ENCODE data around the gene CBX1. TPM values are rescaled to one million over a fixed set of nuclear protein-coding genes. Genes with fewer than 3 reads are reported as not detected.

The CBX1 gene
- polyA plus RNA-seq, 2 of the 4 experiments (the other 2 are of a cell fraction), result 84.4 to 173 TPM

GRCh38 chr17:48055531-48056245 lies 45.6 kb downstream of the CBX1 start:
- CTCF ChIA-PET, result interaction anchor here (0.6 to 46.6 kb wide), 9 partner anchors 8 to 919 kb away, joined by 3 to 1398 read pairs (median 4); partner anchors contain the start of genes CDK5RAP3, COPZ2 and NFE2L1
- Histone ChIP-seq H3K4me3 (no peak overlapping the region), H3K9me3 (no peaks in the 10 kb centered on the region), H3K4me1 (peaks cover 60% of the 10 kb centered on the region), H3K4me2 (peak overlapping the region; percentile 94; the same call in 2 of the 3 replicates), H3K27ac (peak overlapping the region; percentile 90 to 95)
- no peak; a peak in 1 of 4 replicates for TF ChIP-seq CEBPB (IDR thresholded peaks at IDR 0.05)
- TF ChIP-seq FOXS1 (CRISPR knock-in tag; IDR thresholded peaks at IDR 0.05), result no peak
- peak in 1 of 2 experiments; percentile 25; a peak in 1 of 5 replicates for TF ChIP-seq JUN (IDR thresholded peaks at IDR 0.05)
- TF ChIP-seq EP300 (IDR thresholded peaks at IDR 0.05), result 0 out of 5 replicates have a peak, but pooled peaks of 1 of the 2 experiments have one; percentile 24
- no peak for TF ChIP-seq BCL3 (IDR thresholded peaks at IDR 0.05)
- 70% methylated on average over 5 of the region's 5 CpGs for WGBS (ENCODE audit: missing lambda C conversion rate)
- POLR2A ChIA-PET, result interaction anchor here (0.6 to 2.0 kb wide), 6 partner anchors 9 to 45 kb away, joined by 3 to 8 read pairs (median 4); no protein-coding TSS in a partner anchor
- ATAC-seq (peak; percentile 36 to 69), DNase-seq (ENCODE audit: low read depth in 1 of 2, low spot score in 1 of 2) (peak in 1 of 2 experiments; percentile 78), FAIRE-seq (no peak)

GRCh38 chr17:48054238-48055185 lies 46.8 kb downstream of the CBX1 start:
- Histone ChIP-seq H3K4me1 (peaks cover 72% of the 10 kb centered on the region), H3K27ac (peak overlapping the region; percentile 90 to 95), H3K4me3 (no peak overlapping the region), H3K4me2 (peak overlapping the region; percentile 94; the same call in 2 of the 3 replicates), H3K9me3 (no peaks in the 10 kb centered on the region)
- CTCF ChIA-PET, result interaction anchor here (1.0 to 46.6 kb wide), 5 partner anchors 7 to 563 kb away, joined by 3 to 1398 read pairs (median 3); partner anchors contain the start of genes COPZ2 and NFE2L1
- POLR2A ChIA-PET, result interaction anchor here (0.6 to 2.0 kb wide), 5 partner anchors 7 to 204 kb away, joined by 3 to 8 read pairs (median 4); partner anchors contain the start of gene SP6
- ATAC-seq, result peak in 1 of 2 experiments; percentile 6; a peak in 2 of 6 replicates
- TF ChIP-seq REST (IDR thresholded peaks at IDR 0.05) (no peak), MAZ (IDR thresholded peaks at IDR 0.05; ENCODE audit: borderline replicate concordance, low read depth, low read length) (no peak), RARB (CRISPR knock-in tag; IDR thresholded peaks at IDR 0.05) (no peak), CEBPB (IDR thresholded peaks at IDR 0.05) (no peak), KDM5A (IDR thresholded peaks at IDR 0.05) (no peak), MYC (IDR thresholded peaks at IDR 0.05; ENCODE audit: borderline replicate concordance, low read length) (no peak), TFCP2L1 (CRISPR knock-in tag; IDR thresholded peaks at IDR 0.05) (no peak), RFX5 (IDR thresholded peaks at IDR 0.05) (no peak), HES2 (IDR thresholded peaks at IDR 0.05) (no peak), EP300 (IDR thresholded peaks at IDR 0.05) (no peak), HOXB5 (CRISPR knock-in tag; IDR thresholded peaks at IDR 0.05) (no peak), SMC3 (IDR thresholded peaks at IDR 0.05) (no peak), KDM1A (IDR thresholded peaks at IDR 0.05; ENCODE audit: low read depth) (no peak), ESRRA (IDR thresholded peaks at IDR 0.05; ENCODE audit: borderline replicate concordance, low read length) (no peak), HEYL (CRISPR knock-in tag; IDR thresholded peaks at IDR 0.05) (no peak), MAX (IDR thresholded peaks at IDR 0.05) (no peak), ATOH8 (CRISPR knock-in tag; IDR thresholded peaks at IDR 0.05; ENCODE audit: low read depth) (no peak), NR3C1 (IDR thresholded peaks at IDR 0.05) (no peak), BCL3 (IDR thresholded peaks at IDR 0.05) (no peak)
- WGBS (ENCODE audit: missing lambda C conversion rate), result 86% methylated on average over 28 of the region's 34 CpGs
- DNase-seq (ENCODE audit: low read depth in 1 of 2, low spot score in 1 of 2), result no peak
- no peak for FAIRE-seq

Data from A549 (cell line).